ENCODE results near the gene VEPH1.

DNA sequence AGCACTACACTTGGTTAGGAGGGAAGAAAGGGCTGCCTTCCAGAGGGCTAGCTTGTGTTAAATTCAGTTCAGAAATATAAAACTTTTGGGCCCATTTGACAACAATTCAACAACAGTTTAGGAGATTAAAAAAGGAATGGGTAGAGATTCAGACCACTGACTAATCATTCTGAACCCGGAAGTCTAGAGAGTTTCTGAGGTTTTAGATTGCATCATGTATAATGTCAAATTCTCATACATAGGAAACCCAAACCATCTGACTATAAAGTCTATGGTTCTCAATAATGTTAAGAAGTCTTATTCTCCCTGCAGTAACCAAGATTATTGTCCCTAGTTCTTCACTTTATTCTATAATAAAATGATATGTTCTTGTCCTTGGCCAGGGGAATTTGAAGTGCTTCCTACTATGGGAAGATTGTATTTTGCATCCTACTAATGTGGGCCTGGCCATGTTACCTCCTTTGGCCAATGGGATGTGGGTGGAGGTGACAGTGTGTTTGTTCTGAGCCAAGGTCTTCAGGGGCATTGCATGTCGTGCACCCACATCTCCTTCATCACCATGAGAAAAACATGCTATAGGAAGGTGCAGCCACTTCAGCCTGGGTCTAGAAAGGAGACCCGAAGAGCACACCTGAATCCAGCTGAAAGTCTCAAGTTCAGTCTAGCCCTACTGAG is 276.9 kb downstream of the VEPH1 start:
- TF ChIP-seq, protein P1, sequence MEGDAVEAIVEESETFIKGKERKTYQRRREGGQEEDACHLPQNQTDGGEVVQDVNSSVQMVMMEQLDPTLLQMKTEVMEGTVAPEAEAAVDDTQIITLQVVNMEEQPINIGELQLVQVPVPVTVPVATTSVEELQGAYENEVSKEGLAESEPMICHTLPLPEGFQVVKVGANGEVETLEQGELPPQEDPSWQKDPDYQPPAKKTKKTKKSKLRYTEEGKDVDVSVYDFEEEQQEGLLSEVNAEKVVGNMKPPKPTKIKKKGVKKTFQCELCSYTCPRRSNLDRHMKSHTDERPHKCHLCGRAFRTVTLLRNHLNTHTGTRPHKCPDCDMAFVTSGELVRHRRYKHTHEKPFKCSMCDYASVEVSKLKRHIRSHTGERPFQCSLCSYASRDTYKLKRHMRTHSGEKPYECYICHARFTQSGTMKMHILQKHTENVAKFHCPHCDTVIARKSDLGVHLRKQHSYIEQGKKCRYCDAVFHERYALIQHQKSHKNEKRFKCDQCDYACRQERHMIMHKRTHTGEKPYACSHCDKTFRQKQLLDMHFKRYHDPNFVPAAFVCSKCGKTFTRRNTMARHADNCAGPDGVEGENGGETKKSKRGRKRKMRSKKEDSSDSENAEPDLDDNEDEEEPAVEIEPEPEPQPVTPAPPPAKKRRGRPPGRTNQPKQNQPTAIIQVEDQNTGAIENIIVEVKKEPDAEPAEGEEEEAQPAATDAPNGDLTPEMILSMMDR (conservative IDR thresholded peaks at IDR 0.05; ENCODE audit: low read depth, low read length), result no peak
- no peak for TF ChIP-seq EZH2phosphoT487 (IDR thresholded peaks at IDR 0.05; ENCODE audit: borderline replicate concordance, low read length)

Measured in PC-3 (cell line).